Keratinocyte (primary cell): ENCODE data around the gene ABHD6.

Experiments used
- EZH2 ChIP-seq: IDR thresholded peaks from one replicate; pipeline ENCODE4 v1.6.1; 2012; ENCODE audit warnings: inconsistent platforms, mild to moderate bottlenecking, low read length, moderate library complexity
- TF ChIP-seq, protein P1 (sequence below), 3 experiments: IDR thresholded peaks in 1 of 3; conservative IDR thresholded peaks in 1 of 3; optimal IDR thresholded peaks in 1 of 3; 2 replicates in 2 of 3; 3 replicates in 1 of 3; pipeline versions ENCODE3 to v1.5.1; 2011; ENCODE audit warnings: low read length in 3 of 3, mild to moderate bottlenecking in 3 of 3, moderate library complexity in 2 of 3, control low read depth in 1 of 3, inconsistent platforms in 1 of 3; ENCODE audit not compliant: insufficient read depth in 2 of 3; ENCODE audit errors: extremely low read depth in 1 of 3

DNA sequence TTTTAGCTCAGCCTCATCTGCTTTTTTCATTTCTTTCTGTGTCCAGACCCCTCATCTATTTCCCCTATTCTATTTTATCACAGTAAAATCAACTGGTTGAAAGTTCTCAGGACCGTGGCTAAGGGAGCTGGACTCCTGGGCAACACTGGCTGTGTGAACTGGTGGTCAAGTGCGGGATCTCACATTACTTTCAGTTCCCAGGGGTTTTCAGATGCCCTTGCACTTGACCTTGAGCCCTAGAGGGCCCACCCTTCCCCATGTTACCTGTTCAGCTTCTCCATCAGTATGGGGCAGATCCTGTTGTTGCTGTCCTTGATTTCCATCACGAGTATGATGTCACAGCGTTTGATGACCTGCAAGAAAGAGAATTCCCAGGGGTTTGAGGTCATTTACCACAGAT, 29.6 kb upstream of the ABHD6 start:
- TF ChIP-seq EZH2: no peak
- TF ChIP-seq, protein P1, sequence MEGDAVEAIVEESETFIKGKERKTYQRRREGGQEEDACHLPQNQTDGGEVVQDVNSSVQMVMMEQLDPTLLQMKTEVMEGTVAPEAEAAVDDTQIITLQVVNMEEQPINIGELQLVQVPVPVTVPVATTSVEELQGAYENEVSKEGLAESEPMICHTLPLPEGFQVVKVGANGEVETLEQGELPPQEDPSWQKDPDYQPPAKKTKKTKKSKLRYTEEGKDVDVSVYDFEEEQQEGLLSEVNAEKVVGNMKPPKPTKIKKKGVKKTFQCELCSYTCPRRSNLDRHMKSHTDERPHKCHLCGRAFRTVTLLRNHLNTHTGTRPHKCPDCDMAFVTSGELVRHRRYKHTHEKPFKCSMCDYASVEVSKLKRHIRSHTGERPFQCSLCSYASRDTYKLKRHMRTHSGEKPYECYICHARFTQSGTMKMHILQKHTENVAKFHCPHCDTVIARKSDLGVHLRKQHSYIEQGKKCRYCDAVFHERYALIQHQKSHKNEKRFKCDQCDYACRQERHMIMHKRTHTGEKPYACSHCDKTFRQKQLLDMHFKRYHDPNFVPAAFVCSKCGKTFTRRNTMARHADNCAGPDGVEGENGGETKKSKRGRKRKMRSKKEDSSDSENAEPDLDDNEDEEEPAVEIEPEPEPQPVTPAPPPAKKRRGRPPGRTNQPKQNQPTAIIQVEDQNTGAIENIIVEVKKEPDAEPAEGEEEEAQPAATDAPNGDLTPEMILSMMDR (optimal IDR thresholded peaks at IDR 0.05 in 1 of 3, IDR thresholded peaks at IDR 0.05 in 1 of 3, conservative IDR thresholded peaks at IDR 0.05 in 1 of 3; ENCODE audit: extremely low read depth in 1 of 3, insufficient read depth in 2 of 3, low read length in 3 of 3): no peak
